H54 (cell line): Measurements from ENCODE around the gene CLEC19A.

Experiments used
- DNase-seq: peaks from one replicate; pipeline ENCODE4 v3.0.0; 2011; ENCODE audit warnings: low spot score, mixed read lengths; ENCODE audit not compliant: insufficient read length
- FAIRE-seq: peaks from 3 replicates; lab custom pipeline; 2011; peaks lifted over from hg19 to GRCh38; lab: Jason Lieb, UNC
- POLR2A ChIP-seq: IDR thresholded peaks from 2 replicates; pipeline ENCODE4 v1.6.1; 2011; ENCODE audit warnings: low read depth, mild to moderate bottlenecking, low read length

Gene CLEC19A

GRCh38 chr16:19323596-19323995, 38.1 kb downstream of the CLEC19A start:
- TF ChIP-seq POLR2A = no peak
- no peak for FAIRE-seq
- DNase-seq = no peak

DNA sequence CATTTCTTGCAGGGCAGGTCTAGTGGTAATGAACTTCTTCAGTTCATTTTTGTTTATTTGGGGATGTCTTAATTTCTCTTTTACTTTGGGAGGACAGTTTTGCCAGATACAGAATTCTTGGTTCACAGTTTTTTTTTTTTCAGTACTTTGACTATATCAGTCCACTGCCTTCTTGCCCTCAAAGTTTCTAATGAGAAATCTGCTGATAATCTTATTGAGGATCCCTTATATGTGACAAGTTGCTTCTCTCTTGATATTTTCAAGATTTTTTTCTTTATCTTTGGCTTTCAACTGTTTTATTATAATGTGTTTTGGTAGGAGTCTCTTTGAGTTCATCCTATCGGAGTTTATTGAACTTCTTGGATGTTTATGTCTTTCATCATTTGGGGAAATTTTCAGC, 42.8 kb downstream of the CLEC19A start:
- no peak for TF ChIP-seq POLR2A
- no peak for FAIRE-seq
- DNase-seq = no peak

- FAIRE-seq (peak; percentile 65), DNase-seq (peak; percentile 33)
- TF ChIP-seq POLR2A = no peak
Measured at GRCh38 chr16:19329932-19330331, 44.4 kb downstream of the CLEC19A start.

DNA sequence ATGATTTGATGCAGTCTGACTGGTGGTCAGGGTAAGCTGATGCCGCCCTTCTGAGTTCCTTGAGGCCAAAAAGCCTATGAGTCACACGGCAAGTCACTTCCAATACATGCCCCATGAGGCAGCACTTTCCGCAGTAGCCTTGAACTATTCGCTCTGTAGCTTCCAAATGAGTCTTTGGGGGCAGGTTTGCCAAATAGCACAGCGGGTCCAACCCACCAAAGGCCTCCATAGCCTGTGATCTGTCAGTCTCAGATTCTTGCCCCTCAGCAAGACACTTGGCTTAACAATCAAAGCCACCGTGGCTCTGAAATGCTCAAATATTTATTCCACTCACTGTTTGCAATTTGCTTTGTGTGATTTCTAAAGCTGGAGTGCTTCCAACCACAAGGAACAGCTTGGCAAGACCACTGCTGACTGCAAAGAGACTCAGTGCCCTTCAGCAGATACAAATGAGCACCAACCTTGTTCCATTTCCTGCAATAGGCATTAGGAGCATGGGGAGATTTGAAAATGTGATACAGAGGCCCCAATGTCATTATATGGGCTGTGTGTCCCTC, 45.4 kb downstream of the CLEC19A start:
- peak; percentile 50 for DNase-seq
- peak; percentile 84 for FAIRE-seq
- no peak for TF ChIP-seq POLR2A

DNA sequence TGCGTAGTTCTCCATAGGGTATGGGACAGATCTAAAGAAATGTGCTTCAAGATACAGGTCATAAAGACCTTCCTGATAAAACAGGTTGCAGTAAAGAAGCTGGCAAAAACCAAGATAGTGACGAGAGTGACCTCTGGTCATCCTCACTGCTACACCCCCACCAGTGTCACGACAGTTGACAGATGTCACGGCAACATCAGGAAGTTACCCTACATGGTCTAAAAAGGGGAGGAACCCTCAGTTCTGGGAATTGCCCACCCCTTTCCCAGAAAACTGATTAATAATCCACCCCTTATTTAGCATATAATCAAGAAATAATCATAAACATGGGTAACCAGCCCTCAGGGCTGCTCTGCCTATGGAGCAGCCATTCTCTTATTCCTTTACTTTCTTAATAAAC, 46.3 kb downstream of the CLEC19A start:
- FAIRE-seq (no peak), DNase-seq (no peak)
- no peak for TF ChIP-seq POLR2A

- FAIRE-seq (no peak), DNase-seq (no peak)
- TF ChIP-seq POLR2A = no peak
Measured at GRCh38 chr16:19338335-19338734, 52.8 kb downstream of the CLEC19A start.

DNA sequence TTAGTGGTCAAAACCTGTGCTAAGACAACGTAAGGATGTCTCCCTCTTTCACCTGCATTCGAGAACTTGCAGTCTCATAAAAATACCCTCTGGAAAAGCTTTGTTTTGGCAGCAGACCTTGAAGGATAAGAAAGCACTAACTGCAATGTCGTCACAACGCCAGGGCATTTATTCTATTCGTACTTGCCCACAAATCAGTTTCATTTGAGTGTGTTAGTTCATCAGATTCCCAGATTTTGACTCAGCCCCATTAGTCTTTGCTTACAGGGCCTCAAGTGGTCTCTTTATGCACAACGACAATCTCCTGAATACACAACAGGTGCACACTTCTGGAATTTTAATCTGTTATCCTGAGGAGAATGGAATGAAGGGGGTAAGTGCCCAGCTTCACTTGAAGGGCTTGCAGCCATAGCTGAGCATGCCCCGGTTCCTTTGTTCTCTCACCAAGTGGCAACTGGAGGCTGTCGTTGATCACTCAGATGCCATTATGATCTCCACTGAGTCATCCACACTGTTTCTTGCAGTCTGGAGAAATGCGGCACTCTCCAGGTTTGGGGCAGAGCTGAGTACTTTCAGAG, 58.8 kb downstream of the CLEC19A start:
- TF ChIP-seq POLR2A = no peak

GRCh38 chr16:19344980-19345379, 59.4 kb downstream of the CLEC19A start:
- TF ChIP-seq POLR2A = no peak
- DNase-seq = no peak
- FAIRE-seq = no peak

More for the DNA sequence above, 58.8 kb downstream of the CLEC19A start:
- DNase-seq = no peak
- FAIRE-seq = no peak

GRCh38 chr16:19346335-19346922, 60.9 kb downstream of the CLEC19A start:
- FAIRE-seq (no peak), DNase-seq (no peak)
- TF ChIP-seq POLR2A = no peak

DNA sequence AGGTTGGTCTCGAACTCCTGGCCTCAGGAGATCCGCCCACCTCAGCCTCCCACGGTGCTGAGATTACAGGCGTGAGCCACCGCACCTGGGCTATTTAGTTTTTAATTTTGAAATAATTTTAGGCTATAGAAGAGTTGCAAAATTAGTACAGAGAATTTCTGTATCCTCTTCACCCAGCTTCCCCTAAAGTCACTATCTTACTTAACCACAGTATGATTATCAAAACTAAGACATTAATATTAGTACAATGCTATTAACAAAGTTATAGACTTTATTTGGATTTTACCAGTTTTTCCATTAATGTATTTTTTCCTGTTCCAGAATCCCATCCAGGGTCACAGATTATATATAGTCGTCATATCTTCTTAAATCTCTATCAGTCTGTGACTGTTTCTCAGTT, 62.6 kb downstream of the CLEC19A start:
- DNase-seq = no peak
- no peak for TF ChIP-seq POLR2A
- FAIRE-seq = no peak

GRCh38 chr16:19348578-19349315, 63.2 kb downstream of the CLEC19A start:
- no peak for TF ChIP-seq POLR2A
- FAIRE-seq (no peak), DNase-seq (peak; percentile 28)

GRCh38 chr16:19354371-19354770, 68.8 kb downstream of the CLEC19A start:
- no peak for FAIRE-seq

DNA sequence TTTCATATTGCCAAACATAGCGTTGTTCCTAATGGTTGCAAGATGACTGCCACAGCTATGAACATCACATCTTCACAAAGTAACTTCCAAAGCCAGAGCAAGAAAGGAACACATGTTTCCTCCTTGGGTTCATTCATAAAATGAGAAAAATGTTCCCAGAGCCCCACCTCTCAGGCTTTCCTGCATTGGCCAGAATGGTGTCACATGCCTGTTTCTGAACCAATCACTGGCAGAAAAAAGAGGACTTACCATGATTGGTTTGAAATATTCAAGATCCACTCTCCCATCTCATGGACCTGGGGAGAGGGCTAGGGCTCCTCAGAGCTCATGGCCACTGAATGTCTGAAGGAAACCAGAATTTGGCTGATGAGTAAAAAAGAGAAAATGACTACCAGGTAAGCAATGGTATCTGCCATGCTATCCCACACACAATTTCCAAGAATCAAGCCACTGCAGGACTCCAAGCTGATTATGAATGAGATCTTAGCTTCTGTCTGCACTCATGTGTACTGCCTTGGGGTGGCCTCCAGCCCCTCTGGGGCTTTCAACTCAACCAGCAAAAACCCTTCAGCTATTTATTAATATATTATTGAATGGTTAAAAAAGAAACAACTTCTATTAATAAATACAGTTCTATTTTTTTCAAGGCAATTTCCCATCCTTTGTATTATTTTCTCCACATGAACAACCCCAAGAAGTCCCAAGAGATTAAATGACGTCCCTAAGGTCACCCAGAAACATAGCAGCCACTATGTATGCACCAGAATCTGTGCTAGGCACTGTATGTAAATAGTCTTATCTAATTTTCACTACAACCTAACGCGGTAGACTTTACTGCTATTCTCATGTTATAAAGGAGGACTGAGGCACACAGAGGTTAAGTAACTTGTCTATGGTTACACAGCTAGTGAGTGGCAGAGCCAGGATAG, 70.8 kb downstream of the CLEC19A start:
- TF ChIP-seq POLR2A = no peak
- DNase-seq = no peak
- no peak for FAIRE-seq

More at GRCh38 chr16:19354371-19354770, 68.8 kb downstream of the CLEC19A start:
- no peak for TF ChIP-seq POLR2A
- DNase-seq = no peak
